WTC11 (cell line): ENCODE results near the gene CENATAC. TPM values are rescaled to one million over a fixed set of nuclear protein-coding genes. Genes with fewer than 3 reads are reported as not detected.
A peak's percentile ranks its signal among the peaks of the same experiment; 100 is the strongest.

Experiments
- ATAC-seq: fragments of 200-7000 bp; cut with Tn5 transposase; 2 replicates; pipeline ENCODE4 v1.10.0; 2021; ENCODE audit warnings: mild to moderate bottlenecking, moderate library complexity
- CTCF ChIA-PET: fragments of 300-600 bp; sonication (Branson Sonifier 250); formaldehyde crosslinking; loops from one replicate; lab custom pipeline; 2021; ENCODE audit warnings: antibody characterized with exemption; lab: Charles Lee
- POLR2A ChIA-PET: fragments of 350-600 bp; sonication (Branson Sonifier 250); formaldehyde crosslinking; loops from one replicate; lab custom pipeline; 2021; ENCODE audit warnings: antibody characterized with exemption; lab: Charles Lee
- DNase-seq: peaks from one replicate; pipeline ENCODE4 v3.0.0; 2021; ENCODE audit warnings: low spot score
- H3K27ac Mint-ChIP-seq: 2 replicates; pipeline ENCODE4 v1.8.0; 2021; ENCODE audit warnings: mixed read lengths
- H3K27me3 Mint-ChIP-seq: 2 replicates; pipeline ENCODE4 v1.8.0; 2021; ENCODE audit warnings: low read depth, mild to moderate bottlenecking, moderate library complexity, mixed read lengths
- H3K36me3 Mint-ChIP-seq: 2 replicates; pipeline ENCODE4 v1.8.0; 2021; ENCODE audit warnings: mixed read lengths
- H3K4me1 Mint-ChIP-seq: 2 replicates; pipeline ENCODE4 v1.8.0; 2022; ENCODE audit warnings: mixed read lengths
- H3K4me3 Mint-ChIP-seq: 2 replicates; pipeline ENCODE4 v1.8.0; 2021; ENCODE audit warnings: mild to moderate bottlenecking, moderate library complexity, mixed read lengths
- H3K9me3 Mint-ChIP-seq: 2 replicates; pipeline ENCODE4 v1.8.0; 2021; ENCODE audit warnings: mixed read lengths
- ATF2 ChIP-seq: sonication (generic); formaldehyde crosslinking; IDR thresholded peaks from 2 replicates; pipeline ENCODE4 v1.8.1; 2022; ENCODE audit warnings: low read depth, missing genetic modification reagents, borderline replicate concordance
- CTCF ChIP-seq: fragments of 200-600 bp; IDR thresholded peaks from 2 replicates; pipeline ENCODE4 v1.8.0; 2022; ENCODE audit warnings: antibody characterized with exemption
- E2F5 ChIP-seq: sonication (generic); formaldehyde crosslinking; IDR thresholded peaks from 2 replicates; pipeline ENCODE4 v1.8.1; 2022; ENCODE audit warnings: mild to moderate bottlenecking, moderate library complexity, missing genetic modification reagents
- ESRRA ChIP-seq: sonication (generic); formaldehyde crosslinking; IDR thresholded peaks from 2 replicates; pipeline ENCODE4 v1.8.1; 2022; ENCODE audit warnings: mild to moderate bottlenecking, missing genetic modification reagents, borderline replicate concordance
- IRF1 ChIP-seq: sonication (generic); formaldehyde crosslinking; IDR thresholded peaks from 2 replicates; pipeline ENCODE4 v1.8.0; 2023; ENCODE audit warnings: missing genetic modification reagents
- KAT7 ChIP-seq: sonication (generic); formaldehyde crosslinking; IDR thresholded peaks from 2 replicates; pipeline ENCODE4 v1.8.1; 2023; ENCODE audit warnings: missing genetic modification reagents, mild to moderate bottlenecking, borderline replicate concordance
- NFATC4 ChIP-seq: fragments of 250-450 bp; sonication (Bioruptor Pico); IDR thresholded peaks from 2 replicates; pipeline ENCODE4 v1.9.0; 2021; ENCODE audit warnings: mild to moderate bottlenecking
- NFYB ChIP-seq: sonication (generic); formaldehyde crosslinking; conservative IDR thresholded peaks from 2 replicates; pipeline ENCODE4 v1.8.0; 2022; ENCODE audit warnings: low read depth, missing genetic modification reagents
- NR1H2 ChIP-seq: sonication (generic); formaldehyde crosslinking; IDR thresholded peaks from 2 replicates; pipeline ENCODE4 v1.9.0; 2021; ENCODE audit warnings: mild to moderate bottlenecking, moderate library complexity, missing genetic modification reagents
- NR2C2 ChIP-seq: sonication (generic); formaldehyde crosslinking; IDR thresholded peaks from 2 replicates; pipeline ENCODE4 v1.8.0; 2022; ENCODE audit warnings: mild to moderate bottlenecking, missing genetic modification reagents
- NR3C1 ChIP-seq: sonication (generic); formaldehyde crosslinking; conservative IDR thresholded peaks from 2 replicates; pipeline ENCODE4 v1.8.1; 2023; ENCODE audit warnings: low read depth, mild to moderate bottlenecking, missing genetic modification reagents
- PRRX2 ChIP-seq: fragments of 250-450 bp; sonication (Bioruptor Pico); IDR thresholded peaks from 2 replicates; pipeline ENCODE4 v1.8.0; 2021; ENCODE audit warnings: mild to moderate bottlenecking
- TEAD4 ChIP-seq: sonication (generic); formaldehyde crosslinking; IDR thresholded peaks from 2 replicates; pipeline ENCODE4 v1.8.0; 2022; ENCODE audit warnings: mild to moderate bottlenecking, missing genetic modification reagents
- ZNF138 ChIP-seq: sonication (generic); formaldehyde crosslinking; conservative IDR thresholded peaks from 2 replicates; pipeline ENCODE4 v1.8.1; 2022; ENCODE audit warnings: mild to moderate bottlenecking, moderate library complexity, missing genetic modification reagents
- ZNF219 ChIP-seq: sonication (generic); formaldehyde crosslinking; IDR thresholded peaks from 2 replicates; pipeline ENCODE4 v1.8.0; 2023; ENCODE audit warnings: missing genetic modification reagents, mild to moderate bottlenecking, borderline replicate concordance
- ZNF232 ChIP-seq: sonication (generic); formaldehyde crosslinking; IDR thresholded peaks from 2 replicates; pipeline ENCODE4 v1.8.0; 2022; ENCODE audit warnings: mild to moderate bottlenecking, missing genetic modification reagents
- ZNF423 ChIP-seq: fragments of 250-450 bp; sonication (Bioruptor Pico); IDR thresholded peaks from 2 replicates; pipeline ENCODE4 v2.1.2; 2022; ENCODE audit warnings: mild to moderate bottlenecking, moderate library complexity
- ZNF512 ChIP-seq: sonication (generic); formaldehyde crosslinking; IDR thresholded peaks from 2 replicates; pipeline ENCODE4 v1.8.1; 2022; ENCODE audit warnings: missing genetic modification reagents, borderline replicate concordance
- ZNF671 ChIP-seq: fragments of 250-450 bp; sonication (Bioruptor Pico); IDR thresholded peaks from 2 replicates; pipeline ENCODE4 v1.8.0; 2021; ENCODE audit warnings: mild to moderate bottlenecking
- total RNA-seq: library from RNA; stranded (reverse); gene quantifications from 3 replicates; pipeline ENCODE4 v1.2.3, GENCODE V29; 2021
- TF ChIP-seq, protein P1 (sequence below): fragments of 250-450 bp; sonication (Bioruptor Pico); IDR thresholded peaks from 2 replicates; pipeline ENCODE4 v1.9.0; 2021; ENCODE audit warnings: mild to moderate bottlenecking
- TF ChIP-seq, protein P2 (sequence below): fragments of 250-450 bp; sonication (Bioruptor Pico); conservative IDR thresholded peaks from 2 replicates; pipeline ENCODE4 v1.9.0; 2021; ENCODE audit warnings: mild to moderate bottlenecking
- TF ChIP-seq, protein P3 (sequence below): sonication (generic); formaldehyde crosslinking; IDR thresholded peaks from 2 replicates; pipeline ENCODE4 v1.8.1; 2023; ENCODE audit warnings: mild to moderate bottlenecking, missing genetic modification reagents
- TF ChIP-seq, protein P4 (sequence below): sonication (generic); formaldehyde crosslinking; IDR thresholded peaks from 2 replicates; pipeline ENCODE4 v1.8.1; 2023; ENCODE audit warnings: mild to moderate bottlenecking, missing genetic modification reagents, borderline replicate concordance

The CENATAC gene
- total RNA-seq, 1 experiment from 2014 or later = 41.7 TPM

- no peak for TF ChIP-seq ZNF219 (CRISPR knock-in tag)
- TF ChIP-seq ESRRA (CRISPR knock-in tag) = no peak
- 0 out of 2 replicates have a peak, but pooled peaks have one; percentile 25 for TF ChIP-seq KAT7 (CRISPR knock-in tag)
- no peak for TF ChIP-seq ZNF671 (CRISPR knock-in tag)
- no peak for TF ChIP-seq ZNF423 (CRISPR knock-in tag)
- TF ChIP-seq, protein P1, sequence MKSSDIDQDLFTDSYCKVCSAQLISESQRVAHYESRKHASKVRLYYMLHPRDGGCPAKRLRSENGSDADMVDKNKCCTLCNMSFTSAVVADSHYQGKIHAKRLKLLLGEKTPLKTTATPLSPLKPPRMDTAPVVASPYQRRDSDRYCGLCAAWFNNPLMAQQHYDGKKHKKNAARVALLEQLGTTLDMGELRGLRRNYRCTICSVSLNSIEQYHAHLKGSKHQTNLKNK (CRISPR knock-in tag) = no peak
- no peak for TF ChIP-seq NR2C2 (CRISPR knock-in tag)
- TF ChIP-seq NFYB = no peak
- no peak for TF ChIP-seq NR3C1 (CRISPR knock-in tag)
- TF ChIP-seq NR1H2 = no peak
- TF ChIP-seq, protein P2, sequence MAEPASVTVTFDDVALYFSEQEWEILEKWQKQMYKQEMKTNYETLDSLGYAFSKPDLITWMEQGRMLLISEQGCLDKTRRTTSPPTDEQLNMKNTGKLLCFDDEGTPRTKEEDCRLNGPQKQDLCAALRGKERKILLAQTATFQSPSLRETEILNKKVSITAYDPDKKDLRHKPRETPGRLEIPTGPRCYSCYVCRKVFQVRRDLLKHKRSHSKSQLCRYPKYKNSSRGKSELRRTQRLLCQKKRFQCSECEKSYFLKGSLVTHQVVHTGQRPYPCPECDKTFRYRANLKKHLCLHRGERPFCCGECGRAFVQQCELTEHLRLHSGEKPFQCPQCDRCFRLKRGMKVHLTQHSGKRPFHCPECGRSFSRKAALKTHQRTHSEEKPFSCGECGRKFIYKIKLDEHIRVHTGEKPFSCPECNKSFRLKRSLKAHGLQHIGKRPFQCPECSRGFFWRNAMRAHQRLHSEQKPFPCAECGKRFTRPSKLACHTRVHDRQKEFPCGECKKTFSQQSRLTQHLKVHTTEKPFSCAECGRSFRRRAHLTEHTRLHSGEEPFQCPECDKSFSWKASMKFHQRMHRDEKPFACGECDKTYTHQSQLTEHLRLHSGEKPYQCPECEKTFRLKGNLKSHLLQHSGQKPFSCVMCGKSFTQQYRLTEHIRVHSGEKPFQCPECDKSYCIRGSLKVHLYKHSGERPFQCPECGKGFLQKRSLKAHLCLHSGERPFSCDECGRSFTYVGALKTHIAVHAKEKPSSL (CRISPR knock-in tag) = no peak
- TF ChIP-seq TEAD4 = no peak
- TF ChIP-seq, protein P3, sequence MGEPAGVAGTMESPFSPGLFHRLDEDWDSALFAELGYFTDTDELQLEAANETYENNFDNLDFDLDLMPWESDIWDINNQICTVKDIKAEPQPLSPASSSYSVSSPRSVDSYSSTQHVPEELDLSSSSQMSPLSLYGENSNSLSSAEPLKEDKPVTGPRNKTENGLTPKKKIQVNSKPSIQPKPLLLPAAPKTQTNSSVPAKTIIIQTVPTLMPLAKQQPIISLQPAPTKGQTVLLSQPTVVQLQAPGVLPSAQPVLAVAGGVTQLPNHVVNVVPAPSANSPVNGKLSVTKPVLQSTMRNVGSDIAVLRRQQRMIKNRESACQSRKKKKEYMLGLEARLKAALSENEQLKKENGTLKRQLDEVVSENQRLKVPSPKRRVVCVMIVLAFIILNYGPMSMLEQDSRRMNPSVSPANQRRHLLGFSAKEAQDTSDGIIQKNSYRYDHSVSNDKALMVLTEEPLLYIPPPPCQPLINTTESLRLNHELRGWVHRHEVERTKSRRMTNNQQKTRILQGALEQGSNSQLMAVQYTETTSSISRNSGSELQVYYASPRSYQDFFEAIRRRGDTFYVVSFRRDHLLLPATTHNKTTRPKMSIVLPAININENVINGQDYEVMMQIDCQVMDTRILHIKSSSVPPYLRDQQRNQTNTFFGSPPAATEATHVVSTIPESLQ = no peak
Observed at GRCh38 chr11:118998388-118998717, 415 bp downstream of the CENATAC start (continued).

- peaks cover 39% of the 10 kb centered on the region for H3K36me3 Mint-ChIP-seq
- no peaks in the 10 kb centered on the region for H3K9me3 Mint-ChIP-seq
- peak overlapping the region; percentile 99 for H3K4me3 Mint-ChIP-seq
- ChIA-PET POLR2A (interaction anchor here (1.0 kb wide), 1 partner anchor 9 kb away, joined by 9 read pairs; no protein-coding TSS in a partner anchor), CTCF (interaction anchor here (0.6 to 2.8 kb wide), 4 partner anchors 17 to 146 kb away, joined by 3 to 12 read pairs (median 6); partner anchors contain the start of gene UPK2)
- no peaks in the 10 kb centered on the region for H3K27me3 Mint-ChIP-seq
- DNase-seq = no peak
- no peak for ATAC-seq
- H3K27ac Mint-ChIP-seq = peak overlapping the region; percentile 98
- peaks cover 26% of the 10 kb centered on the region for H3K4me1 Mint-ChIP-seq
- TF ChIP-seq, protein P4, sequence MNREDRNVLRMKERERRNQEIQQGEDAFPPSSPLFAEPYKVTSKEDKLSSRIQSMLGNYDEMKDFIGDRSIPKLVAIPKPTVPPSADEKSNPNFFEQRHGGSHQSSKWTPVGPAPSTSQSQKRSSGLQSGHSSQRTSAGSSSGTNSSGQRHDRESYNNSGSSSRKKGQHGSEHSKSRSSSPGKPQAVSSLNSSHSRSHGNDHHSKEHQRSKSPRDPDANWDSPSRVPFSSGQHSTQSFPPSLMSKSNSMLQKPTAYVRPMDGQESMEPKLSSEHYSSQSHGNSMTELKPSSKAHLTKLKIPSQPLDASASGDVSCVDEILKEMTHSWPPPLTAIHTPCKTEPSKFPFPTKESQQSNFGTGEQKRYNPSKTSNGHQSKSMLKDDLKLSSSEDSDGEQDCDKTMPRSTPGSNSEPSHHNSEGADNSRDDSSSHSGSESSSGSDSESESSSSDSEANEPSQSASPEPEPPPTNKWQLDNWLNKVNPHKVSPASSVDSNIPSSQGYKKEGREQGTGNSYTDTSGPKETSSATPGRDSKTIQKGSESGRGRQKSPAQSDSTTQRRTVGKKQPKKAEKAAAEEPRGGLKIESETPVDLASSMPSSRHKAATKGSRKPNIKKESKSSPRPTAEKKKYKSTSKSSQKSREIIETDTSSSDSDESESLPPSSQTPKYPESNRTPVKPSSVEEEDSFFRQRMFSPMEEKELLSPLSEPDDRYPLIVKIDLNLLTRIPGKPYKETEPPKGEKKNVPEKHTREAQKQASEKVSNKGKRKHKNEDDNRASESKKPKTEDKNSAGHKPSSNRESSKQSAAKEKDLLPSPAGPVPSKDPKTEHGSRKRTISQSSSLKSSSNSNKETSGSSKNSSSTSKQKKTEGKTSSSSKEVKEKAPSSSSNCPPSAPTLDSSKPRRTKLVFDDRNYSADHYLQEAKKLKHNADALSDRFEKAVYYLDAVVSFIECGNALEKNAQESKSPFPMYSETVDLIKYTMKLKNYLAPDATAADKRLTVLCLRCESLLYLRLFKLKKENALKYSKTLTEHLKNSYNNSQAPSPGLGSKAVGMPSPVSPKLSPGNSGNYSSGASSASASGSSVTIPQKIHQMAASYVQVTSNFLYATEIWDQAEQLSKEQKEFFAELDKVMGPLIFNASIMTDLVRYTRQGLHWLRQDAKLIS (CRISPR knock-in tag) = no peak
- TF ChIP-seq ESRRA (CRISPR knock-in tag) (no peak), E2F5 (no peak), CTCF (no peak), PRRX2 (CRISPR knock-in tag) (no peak), ATF2 (no peak), NFATC4 (CRISPR knock-in tag) (no peak), IRF1 (no peak), ZNF138 (CRISPR knock-in tag) (no peak), ZNF232 (CRISPR knock-in tag) (no peak), ZNF512 (CRISPR knock-in tag) (no peak)
Observed at GRCh38 chr11:118998822-118999221, 884 bp downstream of the CENATAC start.
